Measurements from ENCODE around the gene EPS15.
"Not testable (repeated sequence)": the region's sequence is repeated elsewhere in the genome, so short reads cannot be mapped to it uniquely, and the experiment has no call there.

Gene EPS15

DNA sequence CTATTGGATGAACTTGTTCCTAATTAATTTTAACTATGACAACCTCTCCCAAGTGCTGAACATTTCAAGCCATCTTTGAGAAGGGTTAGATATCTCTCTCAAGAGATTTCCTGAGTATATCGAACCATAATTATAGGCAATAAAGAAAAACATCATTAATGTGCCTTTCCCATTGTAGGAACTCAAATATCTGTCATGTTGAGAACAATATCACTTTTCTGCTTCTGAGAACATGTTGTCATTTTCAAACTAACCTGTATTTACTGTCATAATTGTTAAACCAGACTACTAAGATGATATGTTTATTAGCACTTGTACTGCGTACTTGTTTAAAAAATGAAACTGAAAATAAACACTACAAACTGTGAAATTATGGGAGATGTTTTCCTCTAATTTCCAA lies 4.3 kb downstream of the EPS15 start:
- Mint-ChIP-seq H3K27ac (peak overlapping the region; percentile 59), H3K27me3 (no peaks in the 10 kb centered on the region), H3K9me3 (no peaks in the 10 kb centered on the region), H3K4me3 (peak overlapping the region; percentile 88), H3K4me1 (ENCODE audit: low read depth) (peaks cover 70% of the 10 kb centered on the region), H3K36me3 (ENCODE audit: low read depth) (peaks cover 13% of the 10 kb centered on the region)
- no peak for DNase-seq

- Mint-ChIP-seq H3K27ac (no peak overlapping the region), H3K4me1 (ENCODE audit: low read depth) (peaks cover 76% of the 10 kb centered on the region), H3K36me3 (ENCODE audit: low read depth) (peaks cover 6% of the 10 kb centered on the region), H3K9me3 (no peaks in the 10 kb centered on the region), H3K27me3 (no peaks in the 10 kb centered on the region), H3K4me3 (no peak overlapping the region)
- DNase-seq = no peak
Measured at GRCh38 chr1:51512606-51513005, 6.5 kb downstream of the EPS15 start.

- peaks cover 76% of the 10 kb centered on the region for H3K4me1 Mint-ChIP-seq (ENCODE audit: low read depth)
- H3K27me3 Mint-ChIP-seq = no peaks in the 10 kb centered on the region
- H3K9me3 Mint-ChIP-seq = no peaks in the 10 kb centered on the region
- no peak overlapping the region for H3K27ac Mint-ChIP-seq
- peaks cover 7% of the 10 kb centered on the region for H3K36me3 Mint-ChIP-seq (ENCODE audit: low read depth)
- DNase-seq = no peak
- no peak overlapping the region for H3K4me3 Mint-ChIP-seq
Measured at GRCh38 chr1:51512120-51512519, 6.9 kb downstream of the EPS15 start.

DNA sequence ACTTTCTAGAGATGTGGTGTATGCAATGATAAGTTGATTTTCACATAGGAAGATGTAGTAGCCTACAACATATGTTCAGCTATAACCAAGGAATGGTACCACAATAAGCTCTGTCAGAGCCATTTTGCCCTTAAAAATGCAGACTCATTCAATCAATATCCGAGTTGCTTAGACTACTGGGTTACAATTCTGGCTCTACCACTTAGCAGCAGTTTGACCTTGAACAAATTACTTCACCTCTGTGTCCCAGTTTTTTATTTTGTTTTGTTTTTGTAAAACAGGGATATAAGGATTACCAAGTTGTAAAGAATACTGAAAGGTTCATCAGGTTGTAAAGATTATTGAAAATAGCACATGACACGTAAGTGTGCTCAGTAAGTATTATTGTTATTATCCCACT lies 9.3 kb downstream of the EPS15 start:
- Mint-ChIP-seq H3K27me3 (no peaks in the 10 kb centered on the region), H3K9me3 (no peaks in the 10 kb centered on the region), H3K4me3 (no peak overlapping the region), H3K4me1 (ENCODE audit: low read depth) (peaks cover 73% of the 10 kb centered on the region), H3K36me3 (ENCODE audit: low read depth) (peaks cover 20% of the 10 kb centered on the region), H3K27ac (peak overlapping the region; percentile 17)
- DNase-seq = no peak

GRCh38 chr1:51506537-51506936 lies 12.5 kb downstream of the EPS15 start:
- Mint-ChIP-seq H3K27ac (peak overlapping the region; percentile 84), H3K9me3 (no peaks in the 10 kb centered on the region), H3K4me1 (ENCODE audit: low read depth) (peaks cover 65% of the 10 kb centered on the region), H3K4me3 (peak overlapping the region; percentile 18), H3K27me3 (no peaks in the 10 kb centered on the region), H3K36me3 (ENCODE audit: low read depth) (peaks cover 44% of the 10 kb centered on the region)
- DNase-seq = no peak

- peak; percentile 45 for DNase-seq
- peak overlapping the region; percentile 29 for H3K4me3 Mint-ChIP-seq
- no peaks in the 10 kb centered on the region for H3K9me3 Mint-ChIP-seq
- peak overlapping the region; percentile 91 for H3K27ac Mint-ChIP-seq
- no peaks in the 10 kb centered on the region for H3K27me3 Mint-ChIP-seq
- H3K36me3 Mint-ChIP-seq (ENCODE audit: low read depth) = peaks cover 54% of the 10 kb centered on the region
- peaks cover 74% of the 10 kb centered on the region for H3K4me1 Mint-ChIP-seq (ENCODE audit: low read depth)
Measured at GRCh38 chr1:51504806-51505525, 14.1 kb downstream of the EPS15 start.

- Mint-ChIP-seq H3K36me3 (ENCODE audit: low read depth) (peaks cover 68% of the 10 kb centered on the region), H3K4me3 (peak overlapping the region; percentile 61), H3K27ac (peak overlapping the region; percentile 82), H3K4me1 (ENCODE audit: low read depth) (peaks cover 73% of the 10 kb centered on the region)
- peak; percentile 51 for DNase-seq
- not testable (repeated sequence) for H3K9me3 Mint-ChIP-seq, H3K27me3 Mint-ChIP-seq
Measured at GRCh38 chr1:51501218-51501630, 17.8 kb downstream of the EPS15 start.

DNA sequence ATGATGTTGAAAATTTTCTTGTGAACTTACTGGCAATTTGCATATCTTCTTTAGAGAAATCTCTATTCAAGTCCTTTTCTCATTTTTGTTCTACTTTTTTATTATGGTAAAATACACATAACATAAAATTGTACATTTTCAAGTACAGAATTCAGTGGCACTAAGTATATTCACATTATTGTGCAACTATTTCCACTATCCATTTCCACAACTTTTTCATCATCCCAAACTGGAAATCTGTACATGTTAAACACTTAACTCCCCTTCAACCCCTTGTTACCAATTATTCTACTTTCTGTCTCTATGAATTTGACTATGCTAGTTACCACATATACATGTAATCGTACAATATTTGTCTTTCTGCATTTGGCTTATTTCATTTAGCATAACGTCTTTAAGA lies 19.4 kb downstream of the EPS15 start:
- Mint-ChIP-seq H3K27me3 (no peaks in the 10 kb centered on the region), H3K9me3 (no peaks in the 10 kb centered on the region), H3K36me3 (ENCODE audit: low read depth) (peaks cover 60% of the 10 kb centered on the region), H3K4me1 (ENCODE audit: low read depth) (peaks cover 72% of the 10 kb centered on the region), H3K27ac (no peak overlapping the region), H3K4me3 (no peak overlapping the region)
- no peak for DNase-seq

DNA sequence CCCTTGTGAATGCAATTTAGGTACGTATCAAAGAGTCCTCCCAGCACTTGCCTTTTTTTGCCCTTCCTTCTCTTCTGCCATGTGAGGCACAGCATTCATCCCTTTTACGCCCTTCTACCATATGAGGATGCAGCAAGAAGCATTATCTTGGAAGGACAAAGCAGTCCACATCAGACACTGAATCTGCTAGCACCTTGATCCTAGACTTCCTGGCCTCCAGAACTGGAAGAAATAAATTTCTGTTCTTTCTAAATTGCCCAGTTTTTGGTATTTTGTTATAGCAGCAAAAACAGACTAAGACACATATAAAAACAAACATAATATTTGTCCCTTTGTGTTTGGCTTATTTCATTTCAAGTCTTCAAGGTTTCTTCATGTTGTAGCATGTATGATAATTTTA lies 20.1 kb downstream of the EPS15 start:
- Mint-ChIP-seq H3K4me3 (no peak overlapping the region), H3K27ac (no peak overlapping the region), H3K36me3 (ENCODE audit: low read depth) (peaks cover 56% of the 10 kb centered on the region)

GRCh38 chr1:51497340-51497739 lies 21.7 kb downstream of the EPS15 start:
- no peaks in the 10 kb centered on the region for H3K27me3 Mint-ChIP-seq
- DNase-seq = no peak
- H3K4me1 Mint-ChIP-seq (ENCODE audit: low read depth) = peaks cover 73% of the 10 kb centered on the region
- no peak overlapping the region for H3K4me3 Mint-ChIP-seq
- H3K27ac Mint-ChIP-seq = peak overlapping the region; percentile 16
- H3K9me3 Mint-ChIP-seq = no peaks in the 10 kb centered on the region
- peaks cover 44% of the 10 kb centered on the region for H3K36me3 Mint-ChIP-seq (ENCODE audit: low read depth)

More for the DNA sequence above, 20.1 kb downstream of the EPS15 start:
- Mint-ChIP-seq H3K27me3 (no peaks in the 10 kb centered on the region), H3K9me3 (no peaks in the 10 kb centered on the region), H3K4me1 (ENCODE audit: low read depth) (peaks cover 76% of the 10 kb centered on the region)
- no peak for DNase-seq

DNA sequence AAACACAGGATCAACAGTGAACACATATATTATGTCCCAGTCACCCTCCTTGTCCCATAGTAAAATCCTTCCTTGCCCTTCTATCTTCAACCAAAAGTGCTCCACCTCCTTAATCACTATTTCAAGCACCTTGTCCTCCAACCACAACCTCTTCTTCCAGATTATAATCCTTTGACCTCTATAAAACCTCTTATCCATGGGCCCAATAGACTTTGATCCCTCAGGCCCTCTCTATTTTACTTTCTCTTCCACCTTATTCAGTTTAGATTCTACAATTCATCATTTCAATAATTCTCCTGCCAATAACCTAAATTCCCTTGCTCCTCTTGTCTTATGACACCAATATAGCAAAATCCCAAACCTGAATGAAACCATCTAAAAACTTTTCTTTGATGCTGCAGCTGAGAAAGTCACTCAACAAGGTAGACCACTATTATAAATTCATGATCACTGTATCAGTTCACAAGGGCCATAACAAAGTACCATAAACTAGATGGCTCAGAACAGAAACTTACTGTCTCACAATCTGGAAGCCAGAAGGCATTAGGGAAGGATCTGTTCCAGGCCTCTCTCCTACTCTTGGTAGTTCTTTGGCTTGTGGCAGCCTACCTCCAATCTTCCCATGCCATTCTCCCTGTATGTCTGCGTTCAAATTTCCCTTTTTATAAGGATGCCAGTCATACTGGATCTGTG lies 24.8 kb downstream of the EPS15 start:
- Mint-ChIP-seq H3K4me3 (no peak overlapping the region), H3K36me3 (ENCODE audit: low read depth) (peaks cover 22% of the 10 kb centered on the region), H3K4me1 (ENCODE audit: low read depth) (peaks cover 70% of the 10 kb centered on the region), H3K27me3 (no peaks in the 10 kb centered on the region), H3K27ac (peak overlapping the region; percentile 2), H3K9me3 (no peaks in the 10 kb centered on the region)
- no peak for DNase-seq

GRCh38 chr1:51491166-51491981 lies 27.7 kb downstream of the EPS15 start:
- Mint-ChIP-seq H3K9me3 (no peaks in the 10 kb centered on the region), H3K36me3 (ENCODE audit: low read depth) (peaks cover 6% of the 10 kb centered on the region), H3K4me3 (no peak overlapping the region), H3K27me3 (no peaks in the 10 kb centered on the region), H3K27ac (peak overlapping the region; percentile 63), H3K4me1 (ENCODE audit: low read depth) (peaks cover 60% of the 10 kb centered on the region)
- no peak for DNase-seq

- Mint-ChIP-seq H3K4me3 (no peak overlapping the region), H3K27ac (no peak overlapping the region), H3K36me3 (ENCODE audit: low read depth) (peaks cover 13% of the 10 kb centered on the region), H3K27me3 (no peaks in the 10 kb centered on the region), H3K9me3 (no peaks in the 10 kb centered on the region), H3K4me1 (ENCODE audit: low read depth) (peaks cover 46% of the 10 kb centered on the region)
- no peak for DNase-seq
Measured at GRCh38 chr1:51489472-51489871, 29.6 kb downstream of the EPS15 start.

DNA sequence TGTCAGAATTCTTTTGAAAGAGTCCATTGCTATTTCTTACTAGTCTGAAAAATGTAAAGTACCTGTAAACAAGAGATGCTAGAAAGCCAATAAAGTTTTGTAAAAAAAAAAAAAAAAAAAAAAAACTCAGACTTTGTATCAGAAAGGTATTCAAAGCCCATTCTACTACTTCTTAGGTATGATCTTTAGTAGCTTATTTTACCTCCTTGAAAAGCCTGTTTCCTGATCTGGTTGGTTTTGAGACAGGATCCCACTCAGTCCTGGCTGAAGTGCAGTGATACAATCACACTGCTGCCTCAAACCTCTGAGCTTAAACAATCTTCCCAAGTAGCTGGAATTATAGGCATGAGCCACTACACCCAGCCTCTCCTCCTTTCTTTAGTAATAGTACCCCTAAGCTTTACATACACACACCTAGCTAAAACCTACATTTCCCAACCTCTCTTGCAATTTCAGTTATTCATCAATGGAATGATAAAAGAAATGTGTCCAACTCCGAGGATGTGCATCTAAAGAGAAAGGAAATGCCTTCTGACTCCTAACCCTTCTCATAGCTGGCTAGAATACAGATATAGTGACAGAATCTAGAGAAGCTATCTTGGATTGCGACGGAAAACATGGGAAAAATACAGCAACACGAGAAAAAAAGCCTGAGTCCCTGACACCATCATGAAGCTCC lies 30.6 kb downstream of the EPS15 start:
- H3K27me3 Mint-ChIP-seq = no peaks in the 10 kb centered on the region
- H3K36me3 Mint-ChIP-seq (ENCODE audit: low read depth) = peaks cover 15% of the 10 kb centered on the region
- peaks cover 41% of the 10 kb centered on the region for H3K4me1 Mint-ChIP-seq (ENCODE audit: low read depth)
- no peak for DNase-seq
- no peak overlapping the region for H3K27ac Mint-ChIP-seq
- H3K4me3 Mint-ChIP-seq = no peak overlapping the region
- no peaks in the 10 kb centered on the region for H3K9me3 Mint-ChIP-seq
